IMR-90 (cell line): ENCODE measurements around the gene TRPM1. TPM values are rescaled to one million over a fixed set of nuclear protein-coding genes. Genes with fewer than 3 reads are reported as not detected.

Experiments used
- ATAC-seq: fragments of 200-7000 bp; cut with Tn5 transposase; 2 replicates; pipeline ENCODE4 v1.9.1; 2020; ENCODE audit warnings: low read depth, mild to moderate bottlenecking, moderate library complexity
- Bru-seq: library from RNA; stranded (reverse); fragments of 400-500 nt; gene quantifications from one replicate; lab custom pipeline; 2021; lab: Mats Ljungman, UMichigan
- BruChase-seq, 2 experiments: library from RNA; stranded (reverse); fragments of 400-500 nt; gene quantifications; one replicate each; lab custom pipeline; 2021; lab: Mats Ljungman, UMichigan
- BruUV-seq: library from RNA; stranded (reverse); fragments of 400-500 nt; replicated peaks from 2 replicates; lab custom pipeline; 2021; lab: Mats Ljungman, UMichigan
- CTCF ChIA-PET: fragments of 300-600 bp; formaldehyde crosslinking; extraction: SDS; loops from one replicate; lab custom pipeline; 2021; ENCODE audit warnings: antibody characterized with exemption; lab: Yijun Ruan, JAX
- POLR2A ChIA-PET: fragments of 300-600 bp; sonication (Branson Sonifier 250); formaldehyde crosslinking; loops from one replicate; lab custom pipeline; 2022; ENCODE audit warnings: antibody characterized with exemption; ENCODE audit not compliant: unreplicated experiment; lab: Charles Lee
- DNase-seq: peaks from one replicate; pipeline ENCODE4 v3.0.0; 2013
- H2AFZ ChIP-seq: replicated peaks from 2 replicates; pipeline ENCODE3; 2013; ENCODE audit warnings: low read length, mild to moderate bottlenecking; ENCODE audit not compliant: poor library complexity
- H2AK5ac ChIP-seq: 2 replicates; pipeline ENCODE4 v1.6.1; 2013; ENCODE audit warnings: low read depth, low read length, inconsistent platforms
- H2AK9ac ChIP-seq: replicated peaks from 2 replicates; pipeline ENCODE3; 2013; ENCODE audit warnings: mild to moderate bottlenecking, low read depth, low read length, moderate library complexity; ENCODE audit not compliant: poor library complexity
- H2BK120ac ChIP-seq: 2 replicates; pipeline ENCODE4 v1.6.1; 2013; ENCODE audit warnings: low read depth, low read length, inconsistent platforms
- H2BK15ac ChIP-seq: 3 replicates; pipeline ENCODE4 v1.6.1; 2013; ENCODE audit warnings: low read depth, low read length, inconsistent platforms
- H2BK20ac ChIP-seq: 2 replicates; pipeline ENCODE4 v1.6.1; 2013; ENCODE audit warnings: low read depth, mild to moderate bottlenecking, inconsistent platforms, low read length, moderate library complexity
- H2BK5ac ChIP-seq: 2 replicates; pipeline ENCODE4 v1.6.1; 2013; ENCODE audit warnings: mild to moderate bottlenecking, low read depth, low read length, inconsistent platforms; ENCODE audit not compliant: poor library complexity, severe bottlenecking
- H3K14ac ChIP-seq: replicated peaks from 2 replicates; pipeline ENCODE4 v1.6.1; 2013; ENCODE audit warnings: low read depth, low read length, inconsistent platforms
- H3K18ac ChIP-seq: 2 replicates; pipeline ENCODE4 v1.6.1; 2013; ENCODE audit warnings: low read depth, low read length, control low read depth
- H3K23ac ChIP-seq: 2 replicates; pipeline ENCODE4 v1.6.1; 2013; ENCODE audit warnings: low read depth, low read length, inconsistent platforms
- H3K27ac ChIP-seq: 2 replicates; pipeline ENCODE4 v1.5.1; 2013; ENCODE audit warnings: mild to moderate bottlenecking, control low read depth, low read length; ENCODE audit not compliant: insufficient read depth
- H3K27me3 ChIP-seq: 2 replicates; pipeline ENCODE4 v1.6.1; 2013; ENCODE audit warnings: low read length; ENCODE audit not compliant: control insufficient read depth, insufficient read depth
- H3K36me3 ChIP-seq: 2 replicates; pipeline ENCODE4 v1.6.1; 2013; ENCODE audit warnings: low read length, mixed read lengths; ENCODE audit not compliant: control insufficient read depth, insufficient read depth
- H3K4ac ChIP-seq: 2 replicates; pipeline ENCODE4 v1.6.1; 2013; ENCODE audit warnings: low read depth, low read length, inconsistent platforms
- H3K4me1 ChIP-seq: 2 replicates; pipeline ENCODE4 v1.6.1; 2013; ENCODE audit warnings: low read length, mixed read lengths; ENCODE audit not compliant: control insufficient read depth, insufficient read depth
- H3K4me2 ChIP-seq: 2 replicates; pipeline ENCODE4 v1.6.1; 2013; ENCODE audit warnings: low read depth, mild to moderate bottlenecking, control low read depth, low read length, moderate library complexity
- H3K4me3 ChIP-seq: 2 replicates; pipeline ENCODE4 v1.5.1; 2013; ENCODE audit warnings: low read depth, mild to moderate bottlenecking, control low read depth, low read length, moderate library complexity; ENCODE audit not compliant: insufficient read depth
- H3K56ac ChIP-seq: 2 replicates; pipeline ENCODE4 v1.6.1; 2013; ENCODE audit warnings: low read length, inconsistent platforms; ENCODE audit not compliant: insufficient read depth; ENCODE audit errors: extremely low read depth
- H3K79me1 ChIP-seq, 2 experiments: 2 replicates each; pipeline ENCODE4 v1.6.1; 2013; ENCODE audit warnings: low read length in 2 of 2, inconsistent platforms in 1 of 2, low read depth in 1 of 2
- H3K9ac ChIP-seq: 2 replicates; pipeline ENCODE4 v1.6.1; 2013; ENCODE audit warnings: low read depth, low read length, control low read depth
- H3K9me1 ChIP-seq: 2 replicates; pipeline ENCODE4 v1.6.1; 2013; ENCODE audit warnings: low read length, inconsistent platforms; ENCODE audit not compliant: insufficient read depth
- H3K9me3 ChIP-seq: 2 replicates; pipeline ENCODE4 v1.6.1; 2013; ENCODE audit warnings: low read length; ENCODE audit not compliant: control insufficient read depth, insufficient read depth
- H4K20me1 ChIP-seq: 2 replicates; pipeline ENCODE4 v1.6.1; 2013; ENCODE audit warnings: low read length, inconsistent platforms; ENCODE audit not compliant: insufficient read depth
- H4K5ac ChIP-seq: 2 replicates; pipeline ENCODE4 v1.6.1; 2013; ENCODE audit warnings: mild to moderate bottlenecking, low read depth, low read length, control low read depth
- H4K8ac ChIP-seq, 2 experiments: 2 replicates each; pipeline ENCODE4 v1.6.1; 2013; ENCODE audit warnings: low read depth in 2 of 2, low read length in 2 of 2, control low read depth in 1 of 2, inconsistent platforms in 1 of 2
- H4K91ac ChIP-seq: 2 replicates; pipeline ENCODE4 v1.6.1; 2013; ENCODE audit warnings: low read depth, low read length, inconsistent platforms; ENCODE audit not compliant: insufficient read depth
- BHLHE40 ChIP-seq: fragments of 150-350 bp; IDR thresholded peaks from 2 replicates; pipeline ENCODE4 v1.6.1; 2016; ENCODE audit warnings: mild to moderate bottlenecking, low read depth, low read length
- CEBPB ChIP-seq: IDR thresholded peaks from 2 replicates; pipeline ENCODE4 v1.6.1; 2012; ENCODE audit warnings: low read depth, low read length, improper control_type of control experiment
- CTCF ChIP-seq: conservative IDR thresholded peaks from 2 replicates; pipeline ENCODE4 v1.5.1; 2012; ENCODE audit warnings: mild to moderate bottlenecking, low read depth, low read length, improper control_type of control experiment
- ELK1 ChIP-seq: fragments of 150-350 bp; IDR thresholded peaks from 2 replicates; pipeline ENCODE4 v1.6.1; 2016; ENCODE audit warnings: low read depth, mild to moderate bottlenecking, low read length, moderate library complexity, borderline replicate concordance
- FOS ChIP-seq: fragments of 150-350 bp; IDR thresholded peaks from 2 replicates; pipeline ENCODE4 v1.6.1; 2016; ENCODE audit warnings: low read depth, low read length
- MAFK ChIP-seq: IDR thresholded peaks from 2 replicates; pipeline ENCODE4 v1.6.1; 2012; ENCODE audit warnings: low read depth, low read length, improper control_type of control experiment
- MAZ ChIP-seq: IDR thresholded peaks from 2 replicates; pipeline ENCODE4 v1.6.1; 2012; ENCODE audit warnings: low read depth, mild to moderate bottlenecking, low read length, improper control_type of control experiment, moderate library complexity, borderline replicate concordance
- MXI1 ChIP-seq: IDR thresholded peaks from 2 replicates; pipeline ENCODE4 v1.6.1; 2012; ENCODE audit warnings: low read depth, mild to moderate bottlenecking, low read length, moderate library complexity, borderline replicate concordance
- NFE2L2 ChIP-seq: fragments of 150-350 bp; IDR thresholded peaks from 2 replicates; pipeline ENCODE4 v1.6.1; 2016; ENCODE audit warnings: low read depth, mild to moderate bottlenecking, low read length
- RAD21 ChIP-seq: IDR thresholded peaks from 2 replicates; pipeline ENCODE4 v1.6.1; 2012; ENCODE audit warnings: low read length, improper control_type of control experiment
- RCOR1 ChIP-seq: IDR thresholded peaks from 2 replicates; pipeline ENCODE4 v1.6.1; 2012; ENCODE audit warnings: mild to moderate bottlenecking, low read length, improper control_type of control experiment; ENCODE audit not compliant: insufficient replicate concordance
- USF2 ChIP-seq: fragments of 150-350 bp; IDR thresholded peaks from 2 replicates; pipeline ENCODE4 v1.6.1; 2017; ENCODE audit warnings: mild to moderate bottlenecking, antibody characterized with exemption, low read length, low read depth
- WGBS, 2 experiments: methylation state at CpG; one replicate each; pipeline versions ENCODE4 v1.1.5 to v1.1.7; 2013; ENCODE audit warnings: missing lambda C conversion rate in 2 of 2; ENCODE audit not compliant: insufficient read length in 1 of 2; ENCODE audit errors: extremely low coverage in 2 of 2; 5-methylcytosine and 5-hydroxymethylcytosine counted together
- dilution Hi-C: fragments of 300-500 bp; cut with HindIII; formaldehyde crosslinking; loops from one replicate; pipeline ENCODE4 v1.14.3; 2018; ENCODE audit warnings: low sequenced_read_pairs; ENCODE audit not compliant: unreplicated experiment
- in situ Hi-C: fragments of 300-500 bp; cut with MboI; formaldehyde crosslinking; loops from 3 replicates; pipeline ENCODE4 v1.14.3; 2019; ENCODE audit warnings: low sequenced_read_pairs, inconsistent platforms, mixed read lengths
- intact Hi-C: fragments of 100-400 bp; cut with micrococcal nuclease; formaldehyde crosslinking; loops from 2 replicates; pipeline ENCODE4 v1.10.0; 2022
- long read RNA-seq: library from polyadenylated mRNA; unstranded; transcript quantifications from one replicate; pipeline ENCODE4 v2.0.0, GENCODE V29; 2021; ENCODE audit not compliant: unreplicated experiment
- polyA plus RNA-seq, 3 experiments: library from polyadenylated mRNA; depleted of rRNA; stranded (reverse); fragments of >200 nt; gene quantifications; 2 replicates each; pipeline ENCODE4 v1.2.3, GENCODE V29; 2012; ENCODE audit warnings: low replicate concordance in 1 of 3
- total RNA-seq: library from RNA; depleted of rRNA; stranded (reverse); fragments of >200 nt; gene quantifications from 2 replicates; pipeline ENCODE4 v1.2.3, GENCODE V29; 2012; rRNA removed

TRPM1 gene
- total RNA-seq (0.28 TPM in 1 of 2 replicates, not detected in the other), polyA plus RNA-seq (2012; rRNA removed) (not detected in 2 replicates), Bru-seq, nascent RNA (not detected), BruChase-seq, experiment 1, labeled RNA remaining after a 6-hour chase (percentile 2 among the genes with signal in this experiment), BruChase-seq, experiment 2, labeled RNA remaining after a 2-hour chase (percentile 0 among the genes with signal in this experiment)
- polyA plus RNA-seq (2012; cell fraction: cytosol; rRNA removed) = 0.03 TPM in 1 of 2 replicates, not detected in the other
- 0.15 TPM in 1 of 2 replicates, not detected in the other for polyA plus RNA-seq (2012; cell fraction: nucleus; rRNA removed; ENCODE audit: low replicate concordance)
- long read RNA-seq = 0 reads

- no peak within 1 kb of the TSS for H3K23ac ChIP-seq
- no peak within 1 kb of the TSS for H3K56ac ChIP-seq
- H4K91ac ChIP-seq = no peak within 1 kb of the TSS
- no peak within 1 kb of the TSS for H2BK15ac ChIP-seq
- dilution Hi-C loops = no loop called here
- no peaks in the 10 kb centered on the region for H3K4me1 ChIP-seq
- H2AFZ ChIP-seq = no peak within 1 kb of the TSS
- H3K9me1 ChIP-seq = 0 out of 2 replicates have a peak, but pooled peaks cover 2% of the 10 kb centered on the region
- no peak for DNase-seq
- no peak within 1 kb of the TSS for H2AK5ac ChIP-seq
- H3K79me1 ChIP-seq = no peaks in the 10 kb centered on the region
- intact Hi-C loops = no loop called here
- H2BK5ac ChIP-seq = no peak within 1 kb of the TSS
- H2BK20ac ChIP-seq = no peak within 1 kb of the TSS
- no peaks in the 10 kb centered on the region for H3K36me3 ChIP-seq
- H3K14ac ChIP-seq = no peak within 1 kb of the TSS
- peaks cover 21% of the 10 kb centered on the region for H3K27me3 ChIP-seq
- no peak within 1 kb of the TSS for H3K4me2 ChIP-seq
- no peak within 1 kb of the TSS for H3K18ac ChIP-seq
- ChIA-PET CTCF (interaction anchor here (0.7 kb wide), 1 partner anchor 105 kb away, joined by 3 read pairs; no protein-coding TSS in a partner anchor), POLR2A (no interaction called here)
- WGBS, 2 experiments = no CpG with 5 or more reads among the region's 5 CpGs
- H4K8ac ChIP-seq = no peak within 1 kb of the TSS
- BruUV-seq = no TSS peak
- in situ Hi-C loops = no loop called here
- no peak for ATAC-seq
- no peak within 1 kb of the TSS for H3K4me3 ChIP-seq
- H3K4ac ChIP-seq = no peak within 1 kb of the TSS
- TF ChIP-seq FOS = no peak
- no peak for TF ChIP-seq NFE2L2
- no peak for TF ChIP-seq MXI1
- no peak for TF ChIP-seq MAFK
- TF ChIP-seq CEBPB = no peak
- TF ChIP-seq RCOR1 = no peak
- no peak for TF ChIP-seq BHLHE40
- no peak for TF ChIP-seq CTCF
- no peak for TF ChIP-seq MAZ
- no peak for TF ChIP-seq ELK1
- no peak for TF ChIP-seq USF2
- TF ChIP-seq RAD21 = no peak
- no peaks in the 10 kb centered on the region for H4K20me1 ChIP-seq
- H2BK120ac ChIP-seq = no peak within 1 kb of the TSS
- no peaks in the 10 kb centered on the region for H3K9me3 ChIP-seq
- no peak within 1 kb of the TSS for H2AK9ac ChIP-seq
- H4K5ac ChIP-seq = no peak within 1 kb of the TSS
- no peak within 1 kb of the TSS for H3K27ac ChIP-seq
- no peak within 1 kb of the TSS for H3K9ac ChIP-seq
Observed at GRCh38 chr15:31101262-31102038, at the start of gene TRPM1. TRPM1 (minus strand) TSS chr15:31101725; CDS start chr15:31081355, 20,370 bp downstream.
